IMR-90 (cell line): Measurements from ENCODE around the gene PPM1F. TPM values are rescaled to one million over a fixed set of nuclear protein-coding genes. Genes with fewer than 3 reads are reported as not detected.

Source experiments
- ATAC-seq: fragments of 200-7000 bp; cut with Tn5 transposase; 2 replicates; pipeline ENCODE4 v1.9.1; 2020; ENCODE audit warnings: low read depth, mild to moderate bottlenecking, moderate library complexity
- BruUV-seq: library from RNA; stranded (reverse); fragments of 400-500 nt; replicated peaks from 2 replicates; lab custom pipeline; 2021; lab: Mats Ljungman, UMichigan
- CTCF ChIA-PET: fragments of 300-600 bp; formaldehyde crosslinking; extraction: SDS; loops from one replicate; lab custom pipeline; 2021; ENCODE audit warnings: antibody characterized with exemption; lab: Yijun Ruan, JAX
- POLR2A ChIA-PET: fragments of 300-600 bp; sonication (Branson Sonifier 250); formaldehyde crosslinking; loops from one replicate; lab custom pipeline; 2022; ENCODE audit warnings: antibody characterized with exemption; ENCODE audit not compliant: unreplicated experiment; lab: Charles Lee
- DNase-seq: peaks from one replicate; pipeline ENCODE4 v3.0.0; 2013
- H2AFZ ChIP-seq: replicated peaks from 2 replicates; pipeline ENCODE3; 2013; ENCODE audit warnings: low read length, mild to moderate bottlenecking; ENCODE audit not compliant: poor library complexity
- H2AK5ac ChIP-seq: 2 replicates; pipeline ENCODE4 v1.6.1; 2013; ENCODE audit warnings: low read depth, low read length, inconsistent platforms
- H2AK9ac ChIP-seq: replicated peaks from 2 replicates; pipeline ENCODE3; 2013; ENCODE audit warnings: mild to moderate bottlenecking, low read depth, low read length, moderate library complexity; ENCODE audit not compliant: poor library complexity
- H2BK120ac ChIP-seq: 2 replicates; pipeline ENCODE4 v1.6.1; 2013; ENCODE audit warnings: low read depth, low read length, inconsistent platforms
- H2BK15ac ChIP-seq: 3 replicates; pipeline ENCODE4 v1.6.1; 2013; ENCODE audit warnings: low read depth, low read length, inconsistent platforms
- H2BK20ac ChIP-seq: 2 replicates; pipeline ENCODE4 v1.6.1; 2013; ENCODE audit warnings: low read depth, mild to moderate bottlenecking, inconsistent platforms, low read length, moderate library complexity
- H2BK5ac ChIP-seq: 2 replicates; pipeline ENCODE4 v1.6.1; 2013; ENCODE audit warnings: mild to moderate bottlenecking, low read depth, low read length, inconsistent platforms; ENCODE audit not compliant: poor library complexity, severe bottlenecking
- H3K14ac ChIP-seq: replicated peaks from 2 replicates; pipeline ENCODE4 v1.6.1; 2013; ENCODE audit warnings: low read depth, low read length, inconsistent platforms
- H3K18ac ChIP-seq: 2 replicates; pipeline ENCODE4 v1.6.1; 2013; ENCODE audit warnings: low read depth, low read length, control low read depth
- H3K23ac ChIP-seq: 2 replicates; pipeline ENCODE4 v1.6.1; 2013; ENCODE audit warnings: low read depth, low read length, inconsistent platforms
- H3K27ac ChIP-seq: 2 replicates; pipeline ENCODE4 v1.5.1; 2013; ENCODE audit warnings: mild to moderate bottlenecking, control low read depth, low read length; ENCODE audit not compliant: insufficient read depth
- H3K27me3 ChIP-seq: 2 replicates; pipeline ENCODE4 v1.6.1; 2013; ENCODE audit warnings: low read length; ENCODE audit not compliant: control insufficient read depth, insufficient read depth
- H3K36me3 ChIP-seq: 2 replicates; pipeline ENCODE4 v1.6.1; 2013; ENCODE audit warnings: low read length, mixed read lengths; ENCODE audit not compliant: control insufficient read depth, insufficient read depth
- H3K4ac ChIP-seq: 2 replicates; pipeline ENCODE4 v1.6.1; 2013; ENCODE audit warnings: low read depth, low read length, inconsistent platforms
- H3K4me1 ChIP-seq: 2 replicates; pipeline ENCODE4 v1.6.1; 2013; ENCODE audit warnings: low read length, mixed read lengths; ENCODE audit not compliant: control insufficient read depth, insufficient read depth
- H3K4me2 ChIP-seq: 2 replicates; pipeline ENCODE4 v1.6.1; 2013; ENCODE audit warnings: low read depth, mild to moderate bottlenecking, control low read depth, low read length, moderate library complexity
- H3K4me3 ChIP-seq: 2 replicates; pipeline ENCODE4 v1.5.1; 2013; ENCODE audit warnings: low read depth, mild to moderate bottlenecking, control low read depth, low read length, moderate library complexity; ENCODE audit not compliant: insufficient read depth
- H3K56ac ChIP-seq: 2 replicates; pipeline ENCODE4 v1.6.1; 2013; ENCODE audit warnings: low read length, inconsistent platforms; ENCODE audit not compliant: insufficient read depth; ENCODE audit errors: extremely low read depth
- H3K79me1 ChIP-seq, 2 experiments: 2 replicates each; pipeline ENCODE4 v1.6.1; 2013; ENCODE audit warnings: low read length in 2 of 2, inconsistent platforms in 1 of 2, low read depth in 1 of 2
- H3K9ac ChIP-seq: 2 replicates; pipeline ENCODE4 v1.6.1; 2013; ENCODE audit warnings: low read depth, low read length, control low read depth
- H3K9me1 ChIP-seq: 2 replicates; pipeline ENCODE4 v1.6.1; 2013; ENCODE audit warnings: low read length, inconsistent platforms; ENCODE audit not compliant: insufficient read depth
- H3K9me3 ChIP-seq: 2 replicates; pipeline ENCODE4 v1.6.1; 2013; ENCODE audit warnings: low read length; ENCODE audit not compliant: control insufficient read depth, insufficient read depth
- H4K20me1 ChIP-seq: 2 replicates; pipeline ENCODE4 v1.6.1; 2013; ENCODE audit warnings: low read length, inconsistent platforms; ENCODE audit not compliant: insufficient read depth
- H4K5ac ChIP-seq: 2 replicates; pipeline ENCODE4 v1.6.1; 2013; ENCODE audit warnings: mild to moderate bottlenecking, low read depth, low read length, control low read depth
- H4K8ac ChIP-seq, 2 experiments: 2 replicates each; pipeline ENCODE4 v1.6.1; 2013; ENCODE audit warnings: low read depth in 2 of 2, low read length in 2 of 2, control low read depth in 1 of 2, inconsistent platforms in 1 of 2
- H4K91ac ChIP-seq: 2 replicates; pipeline ENCODE4 v1.6.1; 2013; ENCODE audit warnings: low read depth, low read length, inconsistent platforms; ENCODE audit not compliant: insufficient read depth
- MAZ ChIP-seq: IDR thresholded peaks from 2 replicates; pipeline ENCODE4 v1.6.1; 2012; ENCODE audit warnings: low read depth, mild to moderate bottlenecking, low read length, improper control_type of control experiment, moderate library complexity, borderline replicate concordance
- RCOR1 ChIP-seq: IDR thresholded peaks from 2 replicates; pipeline ENCODE4 v1.6.1; 2012; ENCODE audit warnings: mild to moderate bottlenecking, low read length, improper control_type of control experiment; ENCODE audit not compliant: insufficient replicate concordance
- RFX5 ChIP-seq: IDR thresholded peaks from 2 replicates; pipeline ENCODE4 v1.8.0; 2012; ENCODE audit warnings: low read depth, mild to moderate bottlenecking, low read length, moderate library complexity
- WGBS, 2 experiments: methylation state at CpG; one replicate each; pipeline versions ENCODE4 v1.1.5 to v1.1.7; 2013; ENCODE audit warnings: missing lambda C conversion rate in 2 of 2; ENCODE audit not compliant: insufficient read length in 1 of 2; ENCODE audit errors: extremely low coverage in 2 of 2; 5-methylcytosine and 5-hydroxymethylcytosine counted together
- dilution Hi-C: fragments of 300-500 bp; cut with HindIII; formaldehyde crosslinking; loops from one replicate; pipeline ENCODE4 v1.14.3; 2018; ENCODE audit warnings: low sequenced_read_pairs; ENCODE audit not compliant: unreplicated experiment
- in situ Hi-C: fragments of 300-500 bp; cut with MboI; formaldehyde crosslinking; loops from 3 replicates; pipeline ENCODE4 v1.14.3; 2019; ENCODE audit warnings: low sequenced_read_pairs, inconsistent platforms, mixed read lengths
- intact Hi-C: fragments of 100-400 bp; cut with micrococcal nuclease; formaldehyde crosslinking; loops from 2 replicates; pipeline ENCODE4 v1.10.0; 2022
- polyA plus RNA-seq, 3 experiments: library from polyadenylated mRNA; depleted of rRNA; stranded (reverse); fragments of >200 nt; gene quantifications; 2 replicates each; pipeline ENCODE4 v1.2.3, GENCODE V29; 2012; ENCODE audit warnings: low replicate concordance in 1 of 3
- total RNA-seq: library from RNA; depleted of rRNA; stranded (reverse); fragments of >200 nt; gene quantifications from 2 replicates; pipeline ENCODE4 v1.2.3, GENCODE V29; 2012
- TF ChIP-seq, protein P1 (sequence below): fragments of 150-350 bp; IDR thresholded peaks from 2 replicates; pipeline ENCODE4 v1.6.1; 2016; ENCODE audit warnings: low read depth, mild to moderate bottlenecking, low read length, moderate library complexity, borderline replicate concordance
- TF ChIP-seq, protein P2 (sequence below): conservative IDR thresholded peaks from 2 replicates; pipeline ENCODE4 v1.5.1; 2012; ENCODE audit warnings: mild to moderate bottlenecking, low read depth, low read length, improper control_type of control experiment

Gene PPM1F
- total and polyA plus RNA-seq, 2 of the 4 experiments (the other 2 are of a cell fraction), result 20.8 to 30.3 TPM

DNA sequence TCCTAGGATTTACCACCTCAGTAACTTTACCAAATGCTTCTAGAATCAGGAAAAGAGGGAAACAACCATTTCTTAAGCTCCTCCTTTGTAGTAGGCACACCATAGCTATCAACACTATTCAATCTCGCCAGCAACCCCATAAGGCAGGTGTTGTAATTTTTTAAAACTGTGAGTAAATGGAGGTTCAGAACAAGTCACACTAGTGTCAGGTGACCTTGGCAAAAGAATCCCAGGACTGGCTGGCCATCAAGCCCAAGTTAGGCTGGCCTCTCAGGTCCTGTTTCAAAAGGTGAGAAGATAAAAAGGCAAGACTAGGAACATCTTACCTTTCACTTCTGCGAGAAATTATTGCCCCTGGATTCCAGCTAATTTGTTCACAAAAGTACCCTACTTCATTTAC is 29.2 kb upstream of the PPM1F start (continued):
- TF ChIP-seq, protein P1, sequence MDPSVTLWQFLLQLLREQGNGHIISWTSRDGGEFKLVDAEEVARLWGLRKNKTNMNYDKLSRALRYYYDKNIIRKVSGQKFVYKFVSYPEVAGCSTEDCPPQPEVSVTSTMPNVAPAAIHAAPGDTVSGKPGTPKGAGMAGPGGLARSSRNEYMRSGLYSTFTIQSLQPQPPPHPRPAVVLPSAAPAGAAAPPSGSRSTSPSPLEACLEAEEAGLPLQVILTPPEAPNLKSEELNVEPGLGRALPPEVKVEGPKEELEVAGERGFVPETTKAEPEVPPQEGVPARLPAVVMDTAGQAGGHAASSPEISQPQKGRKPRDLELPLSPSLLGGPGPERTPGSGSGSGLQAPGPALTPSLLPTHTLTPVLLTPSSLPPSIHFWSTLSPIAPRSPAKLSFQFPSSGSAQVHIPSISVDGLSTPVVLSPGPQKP, result no peak

DNA sequence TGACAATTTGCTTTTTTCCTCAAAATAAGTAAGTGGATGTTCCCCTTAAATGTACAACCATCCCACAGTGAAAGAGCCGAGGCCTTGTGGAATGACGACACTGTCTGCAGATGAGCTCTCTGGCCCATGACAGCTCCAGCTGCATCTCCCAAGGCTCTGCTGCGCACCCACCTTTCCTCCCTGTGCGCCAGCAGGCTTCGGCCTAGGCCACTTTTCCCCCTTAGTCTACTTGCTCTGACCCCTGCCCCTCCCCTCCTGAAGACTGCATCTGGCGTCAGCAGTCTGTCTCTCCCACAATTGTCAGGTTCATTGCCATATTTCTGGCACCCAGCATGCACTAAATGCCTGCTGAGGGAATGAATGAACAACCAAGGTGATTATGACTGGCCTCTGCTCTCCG is 27.9 kb upstream of the PPM1F start:
- H3K56ac ChIP-seq, result no peak overlapping the region
- ATAC-seq (no peak), DNase-seq (no peak)
- no peak overlapping the region for H3K9ac ChIP-seq
- CTCF ChIA-PET, result no interaction called here
- no peak overlapping the region for H3K18ac ChIP-seq
- H3K9me1 ChIP-seq, result peaks cover 13% of the 10 kb centered on the region
- no peak overlapping the region for H4K5ac ChIP-seq
- WGBS, 2 experiments, result 88% methylated on average over 4 of the region's 7 CpGs; no CpG with 5 or more reads in 1 of the 2 experiments
- no peak overlapping the region for H4K8ac ChIP-seq
- no peak overlapping the region for H2AK5ac ChIP-seq
- no peaks in the 10 kb centered on the region for H3K9me3 ChIP-seq
- peaks cover 2% of the 10 kb centered on the region; the same call in 1 of the 2 replicates for H3K4me1 ChIP-seq
- H4K91ac ChIP-seq, result no peak overlapping the region
- no peak overlapping the region for H3K23ac ChIP-seq
- no peak overlapping the region for H3K14ac ChIP-seq
- H3K79me1 ChIP-seq, result peaks cover 40 to 63% of the 10 kb centered on the region in 2 experiments
- TF ChIP-seq RFX5 (no peak), MAZ (no peak), RCOR1 (no peak)
- TF ChIP-seq, protein P2, sequence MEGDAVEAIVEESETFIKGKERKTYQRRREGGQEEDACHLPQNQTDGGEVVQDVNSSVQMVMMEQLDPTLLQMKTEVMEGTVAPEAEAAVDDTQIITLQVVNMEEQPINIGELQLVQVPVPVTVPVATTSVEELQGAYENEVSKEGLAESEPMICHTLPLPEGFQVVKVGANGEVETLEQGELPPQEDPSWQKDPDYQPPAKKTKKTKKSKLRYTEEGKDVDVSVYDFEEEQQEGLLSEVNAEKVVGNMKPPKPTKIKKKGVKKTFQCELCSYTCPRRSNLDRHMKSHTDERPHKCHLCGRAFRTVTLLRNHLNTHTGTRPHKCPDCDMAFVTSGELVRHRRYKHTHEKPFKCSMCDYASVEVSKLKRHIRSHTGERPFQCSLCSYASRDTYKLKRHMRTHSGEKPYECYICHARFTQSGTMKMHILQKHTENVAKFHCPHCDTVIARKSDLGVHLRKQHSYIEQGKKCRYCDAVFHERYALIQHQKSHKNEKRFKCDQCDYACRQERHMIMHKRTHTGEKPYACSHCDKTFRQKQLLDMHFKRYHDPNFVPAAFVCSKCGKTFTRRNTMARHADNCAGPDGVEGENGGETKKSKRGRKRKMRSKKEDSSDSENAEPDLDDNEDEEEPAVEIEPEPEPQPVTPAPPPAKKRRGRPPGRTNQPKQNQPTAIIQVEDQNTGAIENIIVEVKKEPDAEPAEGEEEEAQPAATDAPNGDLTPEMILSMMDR, result no peak
- dilution Hi-C loops, result no loop called here
- H2BK20ac ChIP-seq, result no peak overlapping the region
- peaks cover 9% of the 10 kb centered on the region for H3K36me3 ChIP-seq
- no peak overlapping the region for H2BK120ac ChIP-seq
- H2BK15ac ChIP-seq, result no peak overlapping the region
- no peaks in the 10 kb centered on the region for H3K27me3 ChIP-seq
- TSS peak; percentile 8 for BruUV-seq
- H2AK9ac ChIP-seq, result no peak overlapping the region
- intact Hi-C loops, result loop anchor here (10.0 kb wide), 1 partner anchor 174 kb away; no protein-coding TSS in a partner anchor
- H2BK5ac ChIP-seq, result no peak overlapping the region
- in situ Hi-C loops, result no loop called here
- H3K4me2 ChIP-seq, result no peak overlapping the region
- no peak overlapping the region for H3K4ac ChIP-seq
- H3K4me3 ChIP-seq, result no peak overlapping the region
- no peak overlapping the region for H3K27ac ChIP-seq
- POLR2A ChIA-PET, result no interaction called here
- H4K20me1 ChIP-seq, result peaks cover 25% of the 10 kb centered on the region
- H2AFZ ChIP-seq, result no peak overlapping the region
